ENCODE results near the gene ALDH2.

Gene ALDH2

GRCh38 chr12:111841236-111841749, 74.6 kb downstream of the ALDH2 start:
- H3F3A ChIP-seq (ENCODE audit: insufficient read depth, low read length): no peaks in the 10 kb centered on the region; the same call in 1 of the 2 replicates
- H3K27me3 ChIP-seq (ENCODE audit: insufficient read depth, low read length): no peaks in the 10 kb centered on the region
- peaks cover 28% of the 10 kb centered on the region for H3K4me1 ChIP-seq (ENCODE audit: insufficient read depth, low read length, severe bottlenecking)
- H3K36me3 ChIP-seq (ENCODE audit: insufficient read depth, low read length): peaks cover 35% of the 10 kb centered on the region
- peak overlapping the region; percentile 35 for H3K27ac ChIP-seq (ENCODE audit: low read depth, low read length, poor library complexity, severe bottlenecking)
- H3K9me3 ChIP-seq (ENCODE audit: low read length): no peaks in the 10 kb centered on the region
- H3K9ac ChIP-seq (ENCODE audit: low read length): peak overlapping the region; percentile 92
- no peak overlapping the region for H2AFZ ChIP-seq (ENCODE audit: low read length)
- peak overlapping the region; percentile 84 for H3K4me3 ChIP-seq (ENCODE audit: low read depth, low read length, poor library complexity, severe bottlenecking)
- H3K79me2 ChIP-seq (ENCODE audit: insufficient read depth, low read length): peaks cover 51% of the 10 kb centered on the region
- no peaks in the 10 kb centered on the region for H4K20me1 ChIP-seq (ENCODE audit: insufficient read depth, low read length)
- no peak for TF ChIP-seq CTCF (IDR thresholded peaks at IDR 0.05; ENCODE audit: low read length)
- TF ChIP-seq EZH2 (IDR thresholded peaks at IDR 0.05; ENCODE audit: borderline replicate concordance, low read length): no peak
- H3K9me2 ChIP-seq (ENCODE audit: low read depth, low read length): no peaks in the 10 kb centered on the region
- H3K4me2 ChIP-seq (ENCODE audit: low read length): peak overlapping the region; percentile 88

GRCh38 chr12:111841750-111842555, 75.2 kb downstream of the ALDH2 start, which contains the start of gene MAPKAPK5:
TSS of gene MAPKAPK5 (plus strand) at chr12:111842228. CDS start at chr12:111842734, 506 bp downstream.
- Histone ChIP-seq H3K4me3 (ENCODE audit: low read depth, low read length, poor library complexity, severe bottlenecking) (peak within 1 kb of the TSS; percentile 84), H3F3A (ENCODE audit: insufficient read depth, low read length) (no peaks in the 10 kb centered on the region; the same call in 1 of the 2 replicates), H3K79me2 (ENCODE audit: insufficient read depth, low read length) (peaks cover 57% of the 10 kb centered on the region)

More at GRCh38 chr12:111841750-111842555, 75.2 kb downstream of the ALDH2 start, which contains the start of gene MAPKAPK5:
- no peaks in the 10 kb centered on the region for H4K20me1 ChIP-seq (ENCODE audit: insufficient read depth, low read length)
- H3K9me3 ChIP-seq (ENCODE audit: low read length): no peaks in the 10 kb centered on the region
- H3K9me2 ChIP-seq (ENCODE audit: low read depth, low read length): no peaks in the 10 kb centered on the region
- peaks cover 35% of the 10 kb centered on the region for H3K36me3 ChIP-seq (ENCODE audit: insufficient read depth, low read length)
- peak within 1 kb of the TSS; percentile 88 for H3K4me2 ChIP-seq (ENCODE audit: low read length)
- H2AFZ ChIP-seq (ENCODE audit: low read length): no peak within 1 kb of the TSS
- peak within 1 kb of the TSS; percentile 35 for H3K27ac ChIP-seq (ENCODE audit: low read depth, low read length, poor library complexity, severe bottlenecking)
- no peaks in the 10 kb centered on the region for H3K27me3 ChIP-seq (ENCODE audit: insufficient read depth, low read length)
- H3K4me1 ChIP-seq (ENCODE audit: insufficient read depth, low read length, severe bottlenecking): peaks cover 28% of the 10 kb centered on the region
- no peak for TF ChIP-seq EZH2 (IDR thresholded peaks at IDR 0.05; ENCODE audit: borderline replicate concordance, low read length)
- TF ChIP-seq CTCF (IDR thresholded peaks at IDR 0.05; ENCODE audit: low read length): no peak
- H3K9ac ChIP-seq (ENCODE audit: low read length): peak within 1 kb of the TSS; percentile 92
